ENCODE measurements around the gene GPR27. TPM values are rescaled to one million over a fixed set of nuclear protein-coding genes. Genes with fewer than 3 reads are reported as not detected.

GPR27 gene
- total and polyA plus RNA-seq, 2 of the 8 experiments (the other 6 are each of a cell fraction or from before 2014, with no cell fraction given), result 11.3 to 12.5 TPM

GRCh38 chr3:71801986-71802385, 48.3 kb downstream of the GPR27 start:
- Histone ChIP-seq H2BK15ac (ENCODE audit: low read length) (no peak overlapping the region), H3K56ac (replicated peaks; ENCODE audit: insufficient read length, low read depth, low read length) (no peak overlapping the region), H3K4me2 (ENCODE audit: insufficient read depth in 1 of 2, low read depth in 2 of 2, low read length in 2 of 2) (no peak overlapping the region), H3K9me3 (ENCODE audit: insufficient read depth in 2 of 2, low read depth in 1 of 2, low read length in 1 of 2) (no peaks in the 10 kb centered on the region), H4K91ac (replicated peaks; ENCODE audit: insufficient read length, low read length) (no peak overlapping the region), H4K8ac (ENCODE audit: extremely low read depth, insufficient read depth, low read length) (no peak overlapping the region), H3K23ac (ENCODE audit: insufficient read length) (no peak overlapping the region), H3K9ac (replicated peaks in 1 of 4; ENCODE audit: extremely low read depth in 1 of 4, low read depth in 3 of 4, low read length in 3 of 4) (no peak overlapping the region), H3K14ac (ENCODE audit: insufficient read length) (no peak overlapping the region), H2AK5ac (ENCODE audit: low read depth, low read length) (no peak overlapping the region), H3K4me3 (ENCODE audit: extremely low read depth in 1 of 4, insufficient read depth in 2 of 4, low read depth in 3 of 4, low read length in 4 of 4) (no peak overlapping the region), H3K27ac (ENCODE audit: low read depth, low read length) (no peak overlapping the region), H3K4me1 (replicated peaks in 1 of 4; ENCODE audit: control insufficient read depth in 3 of 4, insufficient read depth in 4 of 4, low read length in 3 of 4) (peaks cover 0 to 10% (median 6%) of the 10 kb centered on the region in 4 experiments), H3K36me3 (ENCODE audit: control insufficient read depth in 2 of 4, insufficient read depth in 4 of 4, low read length in 3 of 4) (no peaks in the 10 kb centered on the region), H2BK12ac (ENCODE audit: low read depth, low read length) (no peak overlapping the region), H2BK120ac (replicated peaks; ENCODE audit: low read depth, low read length) (no peak overlapping the region), H3K18ac (ENCODE audit: extremely low read depth, low read length) (no peak overlapping the region), H3K79me1 (ENCODE audit: low read depth, low read length) (no peaks in the 10 kb centered on the region; the same call in 1 of the 2 replicates), H3K23me2 (ENCODE audit: low read depth, low read length) (no peaks in the 10 kb centered on the region), H4K5ac (ENCODE audit: insufficient read length, low read depth, low read length) (no peak overlapping the region), H2BK5ac (ENCODE audit: low read depth, low read length) (no peak overlapping the region), H3K27me3 (replicated peaks in 1 of 4; ENCODE audit: control insufficient read depth in 3 of 4, extremely low read depth in 1 of 4, insufficient read depth in 3 of 4, low read length in 3 of 4) (no peaks in the 10 kb centered on the region), H2BK20ac (ENCODE audit: low read length) (no peak overlapping the region), H3K4ac (replicated peaks; ENCODE audit: insufficient read length, low read depth, low read length) (no peak overlapping the region), H2AFZ (ENCODE audit: low read length) (no peak overlapping the region), H4K20me1 (replicated peaks in 1 of 2; ENCODE audit: control insufficient read depth in 1 of 2, insufficient read depth in 2 of 2, low read length in 2 of 2) (no peaks in the 10 kb centered on the region), H3K79me2 (ENCODE audit: control insufficient read depth in 1 of 2, insufficient read depth in 2 of 2, low read length in 2 of 2) (no peaks in the 10 kb centered on the region)
- WGBS, 2 experiments (ENCODE audit: extremely low coverage in 1 of 2, insufficient coverage in 1 of 2, insufficient read length in 1 of 2, insufficient replicate concordance in 2 of 2, low coverage in 1 of 2, low lambda C conversion rate in 2 of 2, missing lambda C conversion rate in 1 of 2), result 92 to 100% methylated on average over 1 to 2 of the region's 2 CpGs
- DNase-seq (ENCODE audit: low read depth in 1 of 2, low spot score in 2 of 2), result peak in 1 of 2 experiments; percentile 22
- TF ChIP-seq SIX5 (IDR thresholded peaks at IDR 0.05; ENCODE audit: low read depth, low read length) (no peak), TAF1 (IDR thresholded peaks at IDR 0.05; ENCODE audit: low read depth, low read length) (no peak), SAP30 (IDR thresholded peaks at IDR 0.05; ENCODE audit: insufficient read depth, insufficient replicate concordance, low read length) (no peak), TEAD4 (IDR thresholded peaks at IDR 0.05; ENCODE audit: low read depth, low read length) (no peak), MAX (IDR thresholded peaks at IDR 0.05) (no peak), GTF2F1 (IDR thresholded peaks at IDR 0.05; ENCODE audit: borderline replicate concordance, low read depth, low read length) (no peak), CBX8 (IDR thresholded peaks at IDR 0.05; ENCODE audit: borderline replicate concordance, low read depth, low read length) (no peak), KDM5A (IDR thresholded peaks at IDR 0.05; ENCODE audit: low read length) (no peak), FOSL1 (IDR thresholded peaks at IDR 0.05; ENCODE audit: insufficient read depth, low read depth, low read length) (no peak), SRF (IDR thresholded peaks at IDR 0.05; ENCODE audit: low read depth, low read length) (no peak), TBP (IDR thresholded peaks at IDR 0.05; ENCODE audit: low read depth, low read length) (no peak), EGR1 (IDR thresholded peaks at IDR 0.05; ENCODE audit: borderline replicate concordance, low read depth, low read length) (no peak), RNF2 (IDR thresholded peaks at IDR 0.05; ENCODE audit: borderline replicate concordance, low read depth, low read length, missing control alignments, poor library complexity, severe bottlenecking) (no peak), SP1 (IDR thresholded peaks at IDR 0.05; ENCODE audit: low read depth, low read length) (no peak)
- POLR2A ChIA-PET (ENCODE audit: partially characterized antibody), result interaction anchor here (1.0 kb wide), 1 partner anchor 16 kb away, joined by 3 read pairs; no protein-coding TSS in a partner anchor
- CTCF ChIA-PET (ENCODE audit: partially characterized antibody), result interaction anchor here (0.7 to 1.1 kb wide), 3 partner anchors 13 to 51 kb away, joined by 3 to 4 read pairs (median 3); no protein-coding TSS in a partner anchor
- no peak for FAIRE-seq

Data from H1 (cell line).